Loucy (cell line): Measurements from ENCODE around the gene PPP3CA.

Experiments used
- EZH2phosphoT487 ChIP-seq: fragments of 200-600 bp; IDR thresholded peaks from 2 replicates; pipeline ENCODE4 v1.6.1; 2018; ENCODE audit warnings: antibody characterized with exemption, mild to moderate bottlenecking, moderate library complexity, borderline replicate concordance
- TF ChIP-seq, protein P1 (sequence below): fragments of 200-600 bp; sonication (generic); conservative IDR thresholded peaks from 2 replicates; pipeline ENCODE4 v1.5.1; 2014; ENCODE audit warnings: mild to moderate bottlenecking, antibody characterized with exemption, low read length

- TF ChIP-seq, protein P1, sequence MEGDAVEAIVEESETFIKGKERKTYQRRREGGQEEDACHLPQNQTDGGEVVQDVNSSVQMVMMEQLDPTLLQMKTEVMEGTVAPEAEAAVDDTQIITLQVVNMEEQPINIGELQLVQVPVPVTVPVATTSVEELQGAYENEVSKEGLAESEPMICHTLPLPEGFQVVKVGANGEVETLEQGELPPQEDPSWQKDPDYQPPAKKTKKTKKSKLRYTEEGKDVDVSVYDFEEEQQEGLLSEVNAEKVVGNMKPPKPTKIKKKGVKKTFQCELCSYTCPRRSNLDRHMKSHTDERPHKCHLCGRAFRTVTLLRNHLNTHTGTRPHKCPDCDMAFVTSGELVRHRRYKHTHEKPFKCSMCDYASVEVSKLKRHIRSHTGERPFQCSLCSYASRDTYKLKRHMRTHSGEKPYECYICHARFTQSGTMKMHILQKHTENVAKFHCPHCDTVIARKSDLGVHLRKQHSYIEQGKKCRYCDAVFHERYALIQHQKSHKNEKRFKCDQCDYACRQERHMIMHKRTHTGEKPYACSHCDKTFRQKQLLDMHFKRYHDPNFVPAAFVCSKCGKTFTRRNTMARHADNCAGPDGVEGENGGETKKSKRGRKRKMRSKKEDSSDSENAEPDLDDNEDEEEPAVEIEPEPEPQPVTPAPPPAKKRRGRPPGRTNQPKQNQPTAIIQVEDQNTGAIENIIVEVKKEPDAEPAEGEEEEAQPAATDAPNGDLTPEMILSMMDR, result no peak
- TF ChIP-seq EZH2phosphoT487, result no peak
Measured at GRCh38 chr4:101141855-101142254, 205.5 kb downstream of the PPP3CA start.
